VCaP (cell line): ENCODE data around the gene DOK7.
"Not testable (repeated sequence)": the region's sequence is repeated elsewhere in the genome, so short reads cannot be mapped to it uniquely, and the experiment has no call there.

ENCODE experiments used
- H3K27ac ChIP-seq: fragments of 450-650 bp; 2 replicates; pipeline ENCODE4 v1.5.1; 2017
- CTCF ChIP-seq: fragments of 450-650 bp; conservative IDR thresholded peaks from 2 replicates; pipeline ENCODE4 v1.5.1; 2017; ENCODE audit warnings: mild to moderate bottlenecking, moderate library complexity

The DOK7 gene

GRCh38 chr4:3450643-3451042 is 12.5 kb upstream of the DOK7 start:
- TF ChIP-seq CTCF: no peak
- no peak overlapping the region for H3K27ac ChIP-seq

GRCh38 chr4:3451956-3452355 is 11.2 kb upstream of the DOK7 start:
- H3K27ac ChIP-seq: no peak overlapping the region

GRCh38 chr4:3452376-3452775 is 10.7 kb upstream of the DOK7 start:
- no peak overlapping the region for H3K27ac ChIP-seq
- peak; percentile 50; the same call in 1 of the 2 replicates for TF ChIP-seq CTCF

More at GRCh38 chr4:3451956-3452355, 11.2 kb upstream of the DOK7 start:
- no peak for TF ChIP-seq CTCF

GRCh38 chr4:3455596-3455995 is 7.5 kb upstream of the DOK7 start:
- H3K27ac ChIP-seq: not testable (repeated sequence)

GRCh38 chr4:3458371-3458770 is 4.7 kb upstream of the DOK7 start:
- no peak for TF ChIP-seq CTCF
- no peak overlapping the region for H3K27ac ChIP-seq

GRCh38 chr4:3459156-3459555 is 4.0 kb upstream of the DOK7 start:
- not testable (repeated sequence) for H3K27ac ChIP-seq

- H3K27ac ChIP-seq: peak overlapping the region; percentile 73
- no peak for TF ChIP-seq CTCF
Observed at GRCh38 chr4:3460926-3461325, 2.2 kb upstream of the DOK7 start.

- H3K27ac ChIP-seq: peak overlapping the region; percentile 73
- no peak for TF ChIP-seq CTCF
Observed at GRCh38 chr4:3461515-3462291, 1.4 kb upstream of the DOK7 start.

GRCh38 chr4:3462321-3462789 is 751 bp upstream of the DOK7 start:
- peak overlapping the region; percentile 73 for H3K27ac ChIP-seq
- TF ChIP-seq CTCF: no peak
